Neural progenitor cell (in vitro differentiated cells): ENCODE results near the gene BCKDK. TPM values are rescaled to one million over a fixed set of nuclear protein-coding genes. Genes with fewer than 3 reads are reported as not detected.

ENCODE experiments used
- DNase-seq: peaks from one replicate; pipeline ENCODE4 v3.0.0-alpha.2; 2016; ENCODE audit warnings: low spot score
- H2AFZ ChIP-seq: fragments of 200-600 bp; sonication (generic); replicated peaks from 2 replicates; pipeline ENCODE4 v1.6.1; 2016; ENCODE audit warnings: antibody characterized with exemption
- H3F3A ChIP-seq: fragments of 200-600 bp; sonication (generic); 2 replicates; pipeline ENCODE4 v1.6.1; 2016; ENCODE audit warnings: antibody characterized with exemption, low read depth
- H3K27ac ChIP-seq: fragments of 200-600 bp; sonication (generic); 2 replicates; pipeline ENCODE4 v1.5.1; 2016; ENCODE audit warnings: mild to moderate bottlenecking
- H3K27me3 ChIP-seq: fragments of 200-600 bp; sonication (generic); 2 replicates; pipeline ENCODE4 v1.6.1; 2016; ENCODE audit warnings: mild to moderate bottlenecking, moderate library complexity
- H3K36me3 ChIP-seq: fragments of 200-600 bp; sonication (generic); 2 replicates; pipeline ENCODE4 v1.5.1; 2016
- H3K4me1 ChIP-seq: fragments of 200-600 bp; sonication (generic); 2 replicates; pipeline ENCODE4 v1.6.1; 2016; ENCODE audit warnings: mixed run types
- H3K4me2 ChIP-seq: fragments of 200-600 bp; sonication (generic); 2 replicates; pipeline ENCODE4 v1.6.1; 2016
- H3K4me3 ChIP-seq: fragments of 200-600 bp; sonication (generic); 2 replicates; pipeline ENCODE4 v1.5.1; 2016
- H3K79me2 ChIP-seq: fragments of 200-600 bp; sonication (generic); 2 replicates; pipeline ENCODE4 v1.6.1; 2016; ENCODE audit warnings: low read depth
- H3K9ac ChIP-seq: fragments of 200-600 bp; sonication (generic); 2 replicates; pipeline ENCODE4 v1.6.1; 2016
- H3K9me3 ChIP-seq: fragments of 200-600 bp; sonication (generic); 2 replicates; pipeline ENCODE4 v1.5.1; 2016; ENCODE audit warnings: low read depth
- H4K20me1 ChIP-seq: fragments of 200-600 bp; sonication (generic); 2 replicates; pipeline ENCODE4 v1.6.1; 2016; ENCODE audit warnings: low read depth
- H3K27ac Mint-ChIP-seq: 3 replicates; pipeline ENCODE4 v1.8.0; 2021; ENCODE audit warnings: mixed read lengths
- H3K27me3 Mint-ChIP-seq: 2 replicates; pipeline ENCODE4 v1.8.0; 2022; ENCODE audit warnings: low read depth, mild to moderate bottlenecking, inconsistent platforms, moderate library complexity, mixed read lengths; ENCODE audit not compliant: insufficient read depth
- H3K36me3 Mint-ChIP-seq: 3 replicates; pipeline ENCODE4 v1.8.0; 2021; ENCODE audit warnings: mixed read lengths
- H3K4me1 Mint-ChIP-seq: 3 replicates; pipeline ENCODE4 v1.8.0; 2021; ENCODE audit warnings: mixed read lengths
- H3K4me3 Mint-ChIP-seq: 3 replicates; pipeline ENCODE4 v1.8.0; 2021; ENCODE audit warnings: mild to moderate bottlenecking, moderate library complexity, mixed read lengths
- H3K9me3 Mint-ChIP-seq: 3 replicates; pipeline ENCODE4 v1.8.0; 2020; ENCODE audit warnings: mixed read lengths
- CTCF ChIP-seq: fragments of 200-600 bp; sonication (generic); IDR thresholded peaks from 2 replicates; pipeline ENCODE4 v1.5.1; 2017; ENCODE audit warnings: antibody characterized with exemption, mild to moderate bottlenecking
- EZH2 ChIP-seq: fragments of 200-600 bp; sonication (generic); IDR thresholded peaks from 2 replicates; pipeline ENCODE4 v1.6.1; 2017; ENCODE audit warnings: antibody characterized with exemption, mild to moderate bottlenecking, moderate library complexity
- EZH2phosphoT487 ChIP-seq: fragments of 200-600 bp; sonication (generic); IDR thresholded peaks from 2 replicates; pipeline ENCODE4 v1.6.1; 2017; ENCODE audit warnings: antibody characterized with exemption
- total RNA-seq: library from RNA; depleted of rRNA; stranded (reverse); fragments of >200 nt; gene quantifications from 2 replicates; pipeline ENCODE4 v1.2.3, GENCODE V29; 2015; ENCODE audit warnings: low replicate concordance

The BCKDK gene
- total RNA-seq, 1 donor from 2014 or later = 19.8 TPM

DNA sequence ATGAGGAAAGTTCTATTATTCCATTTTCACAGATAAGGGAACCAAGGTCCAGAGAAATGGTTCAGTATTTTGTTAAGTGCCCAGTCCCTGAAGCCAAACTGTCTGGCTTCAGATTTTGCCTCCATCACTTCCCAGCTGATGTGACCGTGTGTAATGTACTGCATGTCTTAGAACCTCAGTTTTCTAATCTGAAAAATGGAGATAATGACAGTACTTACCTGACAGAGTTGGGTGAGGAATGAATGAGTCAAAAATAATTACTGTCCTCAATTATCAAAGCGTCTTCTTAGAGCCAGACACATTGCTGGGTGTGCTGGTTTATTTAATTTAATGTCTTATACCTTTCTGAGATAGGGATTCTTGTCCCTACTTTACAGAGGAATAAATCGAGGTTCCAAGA, 40.8 kb upstream of the BCKDK start:
- Mint-ChIP-seq H3K36me3 (peaks cover 21% of the 10 kb centered on the region), H3K4me1 (peaks cover 14% of the 10 kb centered on the region), H3K4me3 (no peak overlapping the region), H3K9me3 (no peaks in the 10 kb centered on the region), H3K27ac (no peak overlapping the region), H3K27me3 (peaks cover 12% of the 10 kb centered on the region)
- no peak overlapping the region for H3K27ac ChIP-seq
- H3K79me2 ChIP-seq = peaks cover 72% of the 10 kb centered on the region
- H3F3A ChIP-seq = no peaks in the 10 kb centered on the region
- no peak overlapping the region for H2AFZ ChIP-seq
- no peak for TF ChIP-seq EZH2
- no peaks in the 10 kb centered on the region for H3K27me3 ChIP-seq
- no peaks in the 10 kb centered on the region for H3K36me3 ChIP-seq
- no peak overlapping the region for H3K9ac ChIP-seq
- no peak for DNase-seq
- H3K4me3 ChIP-seq = no peak overlapping the region
- no peak overlapping the region for H3K4me2 ChIP-seq
- peaks cover 7% of the 10 kb centered on the region for H3K4me1 ChIP-seq
- peaks cover 52% of the 10 kb centered on the region for H4K20me1 ChIP-seq
- H3K9me3 ChIP-seq = no peaks in the 10 kb centered on the region

- Histone ChIP-seq H3K4me3 (peak overlapping the region; percentile 77), H3K36me3 (no peaks in the 10 kb centered on the region), H3K9ac (peak overlapping the region; percentile 82), H3K4me2 (peak overlapping the region; percentile 91), H3F3A (peaks cover 24% of the 10 kb centered on the region), H3K27ac (no peak overlapping the region), H2AFZ (no peak overlapping the region), H3K4me1 (peaks cover 14% of the 10 kb centered on the region), H4K20me1 (peaks cover 28% of the 10 kb centered on the region), H3K9me3 (no peaks in the 10 kb centered on the region), H3K79me2 (peaks cover 83% of the 10 kb centered on the region), H3K27me3 (no peaks in the 10 kb centered on the region)
- Mint-ChIP-seq H3K27ac (peak overlapping the region; percentile 98), H3K4me3 (peak overlapping the region; percentile 99), H3K36me3 (peaks cover 3% of the 10 kb centered on the region), H3K9me3 (no peaks in the 10 kb centered on the region), H3K4me1 (peaks cover 21% of the 10 kb centered on the region), H3K27me3 (peaks cover 14% of the 10 kb centered on the region)
- TF ChIP-seq CTCF = no peak
- TF ChIP-seq EZH2phosphoT487 = no peak
- no peak for TF ChIP-seq EZH2
- DNase-seq = peak; percentile 28
Observed at GRCh38 chr16:31071861-31072260, 36.3 kb upstream of the BCKDK start.

DNA sequence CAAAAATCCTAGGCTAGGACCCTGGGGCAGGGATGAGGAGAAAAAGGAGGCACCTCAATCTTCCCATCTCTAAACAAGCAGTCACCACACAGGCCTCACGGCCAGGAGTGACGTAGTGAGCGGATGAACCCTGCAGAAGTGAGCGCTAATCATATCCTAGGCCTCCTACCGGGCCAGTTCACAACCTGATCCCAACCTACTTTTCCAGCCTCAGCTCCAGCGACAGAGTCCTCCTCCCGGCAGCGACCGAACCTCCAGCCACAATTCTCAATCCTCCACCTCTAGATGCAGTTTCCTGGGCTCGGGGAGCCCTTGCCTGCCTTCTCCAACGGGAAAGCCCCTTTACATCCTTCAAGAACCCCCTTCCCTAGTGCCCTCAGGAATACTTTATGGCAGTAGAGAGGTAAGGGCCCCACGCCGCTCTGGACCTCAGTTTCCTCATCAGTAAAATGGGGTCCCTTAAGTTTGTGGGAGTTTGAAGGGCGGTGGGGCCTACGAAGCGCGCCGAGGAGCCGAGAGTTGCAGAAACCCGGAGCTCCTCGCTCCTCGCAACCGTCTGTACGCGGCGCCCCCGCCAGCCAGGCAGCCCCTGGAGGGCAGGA, 35.5 kb upstream of the BCKDK start:
- Mint-ChIP-seq H3K36me3 (peaks cover 6% of the 10 kb centered on the region), H3K27me3 (peaks cover 14% of the 10 kb centered on the region), H3K4me1 (peaks cover 21% of the 10 kb centered on the region), H3K27ac (peak overlapping the region; percentile 98), H3K4me3 (peak overlapping the region; percentile 99), H3K9me3 (no peaks in the 10 kb centered on the region)
- no peaks in the 10 kb centered on the region for H3K27me3 ChIP-seq
- TF ChIP-seq EZH2phosphoT487 (no peak), CTCF (no peak), EZH2 (no peak)
- H3K4me2 ChIP-seq = peak overlapping the region; percentile 91
- H3K79me2 ChIP-seq = peaks cover 83% of the 10 kb centered on the region
- peak overlapping the region; percentile 75 for H2AFZ ChIP-seq
- DNase-seq = peak; percentile 39
- peaks cover 24% of the 10 kb centered on the region for H3F3A ChIP-seq
- H3K4me1 ChIP-seq = peaks cover 14% of the 10 kb centered on the region
- peak overlapping the region; percentile 82 for H3K9ac ChIP-seq
- H3K4me3 ChIP-seq = peak overlapping the region; percentile 77
- H3K36me3 ChIP-seq = no peaks in the 10 kb centered on the region
- H3K27ac ChIP-seq = peak overlapping the region; percentile 27
- H3K9me3 ChIP-seq = no peaks in the 10 kb centered on the region
- H4K20me1 ChIP-seq = peaks cover 25% of the 10 kb centered on the region
